MM.1S (cell line): ENCODE data around the gene EIF2S2.

Experiments
- CTCF ChIP-seq: fragments of 300-600 bp; sonication (generic); IDR thresholded peaks from 2 replicates; pipeline ENCODE4 v1.5.1; 2016; ENCODE audit warnings: antibody characterized with exemption, low read length, mixed read lengths
- EZH2 ChIP-seq: fragments of 300-600 bp; sonication (generic); optimal IDR thresholded peaks from 2 replicates; pipeline ENCODE3; 2017; ENCODE audit warnings: low read depth, mild to moderate bottlenecking, antibody characterized with exemption, low read length, mixed read lengths
- EZH2phosphoT487 ChIP-seq: fragments of 300-600 bp; sonication (generic); IDR thresholded peaks from 2 replicates; pipeline ENCODE4 v1.6.1; 2018; ENCODE audit warnings: antibody characterized with exemption, low read length

DNA sequence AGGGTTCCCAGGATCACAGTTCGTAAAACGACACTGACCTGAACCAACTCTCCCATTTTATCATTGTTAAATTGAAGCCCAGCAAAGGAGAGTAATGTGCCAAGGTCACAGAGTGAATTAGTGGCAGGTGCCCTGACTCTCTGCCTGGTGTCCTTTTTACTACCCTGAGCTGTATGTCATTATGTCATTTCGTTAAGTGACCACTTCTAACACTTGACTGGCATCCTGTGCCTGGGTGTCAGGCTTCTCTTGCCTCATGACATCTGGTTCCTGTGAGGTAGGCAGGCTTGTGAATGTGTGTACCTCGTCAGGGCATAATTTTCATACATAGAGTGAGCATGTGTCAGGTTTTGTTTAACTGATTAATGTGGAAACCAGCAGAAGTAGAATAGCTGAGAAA lies 69.8 kb downstream of the EIF2S2 start:
- no peak for TF ChIP-seq CTCF
- no peak for TF ChIP-seq EZH2phosphoT487
- no peak for TF ChIP-seq EZH2
